ENCODE data around the gene CREB3L2.

The CREB3L2 gene

GRCh38 chr7:137873524-137873923 is 128.4 kb downstream of the CREB3L2 start:
- no peaks in the 10 kb centered on the region for H3K27me3 ChIP-seq (ENCODE audit: control insufficient read depth in 1 of 2, insufficient read depth in 1 of 2, low read length in 2 of 2)
- H3K4ac ChIP-seq (ENCODE audit: low read depth in 1 of 2, low read length in 2 of 2) = no peak overlapping the region
- H4K91ac ChIP-seq (ENCODE audit: low read length) = no peak overlapping the region
- no peak overlapping the region for H2BK12ac ChIP-seq (ENCODE audit: low read length in 2 of 2)
- no peak overlapping the region for H3K14ac ChIP-seq (ENCODE audit: low read length in 2 of 2)
- H3K4me2 ChIP-seq (ENCODE audit: low read length, poor library complexity, severe bottlenecking) = no peak overlapping the region
- H3K18ac ChIP-seq (ENCODE audit: low read depth in 1 of 2, low read length in 2 of 2) = no peak overlapping the region
- peak; percentile 68 for DNase-seq
- H2AFZ ChIP-seq (ENCODE audit: low read depth, low read length) = no peak overlapping the region
- H3K4me1 ChIP-seq (ENCODE audit: control insufficient read depth, insufficient read depth, low read depth, low read length) = peaks cover 9% of the 10 kb centered on the region
- peaks cover 24 to 52% of the 10 kb centered on the region in 2 experiments for H3K36me3 ChIP-seq (ENCODE audit: control insufficient read depth in 1 of 2, insufficient read depth in 2 of 2, low read depth in 1 of 2, low read length in 2 of 2)
- H3K4me3 ChIP-seq (ENCODE audit: insufficient read depth in 1 of 2, low read depth in 1 of 2, low read length in 2 of 2) = peak overlapping the region in 1 of 2 experiments; percentile 15
- no peak overlapping the region for H4K8ac ChIP-seq (ENCODE audit: low read length)
- no peak overlapping the region for H2BK120ac ChIP-seq (ENCODE audit: low read depth, low read length)
- H3K23ac ChIP-seq (ENCODE audit: low read length in 2 of 2) = no peak overlapping the region
- peaks cover 13% of the 10 kb centered on the region for H3K79me1 ChIP-seq (replicated peaks; ENCODE audit: low read length, poor library complexity, severe bottlenecking)
- peak overlapping the region; percentile 87 for H3K9ac ChIP-seq (ENCODE audit: low read length)
- H2BK15ac ChIP-seq (ENCODE audit: low read depth, poor library complexity, severe bottlenecking) = no peak overlapping the region
- WGBS = 89% methylated on average over 3 of the region's 3 CpGs
- H3K27ac ChIP-seq (ENCODE audit: low read length, poor library complexity, severe bottlenecking) = peak overlapping the region; percentile 76
- H2BK5ac ChIP-seq (ENCODE audit: low read depth, low read length, poor library complexity, severe bottlenecking) = no peak overlapping the region
- H3K9me3 ChIP-seq (ENCODE audit: control insufficient read depth, low read length) = no peaks in the 10 kb centered on the region
- peak overlapping the region; percentile 8 for H2AK5ac ChIP-seq (ENCODE audit: low read length, severe bottlenecking)

- WGBS = 98% methylated on average over 7 of the region's 7 CpGs
- Histone ChIP-seq H2BK5ac (ENCODE audit: low read depth, low read length, poor library complexity, severe bottlenecking) (no peak overlapping the region), H3K9ac (ENCODE audit: low read length) (no peak overlapping the region), H3K23ac (ENCODE audit: low read length in 2 of 2) (no peak overlapping the region), H3K4me1 (ENCODE audit: control insufficient read depth, insufficient read depth, low read depth, low read length) (peaks cover 7% of the 10 kb centered on the region), H3K79me1 (replicated peaks; ENCODE audit: low read length, poor library complexity, severe bottlenecking) (peaks cover 13% of the 10 kb centered on the region), H2AK5ac (ENCODE audit: low read length, severe bottlenecking) (no peak overlapping the region), H3K4ac (ENCODE audit: low read depth in 1 of 2, low read length in 2 of 2) (peak overlapping the region in 1 of 2 experiments; percentile 61), H2BK120ac (ENCODE audit: low read depth, low read length) (no peak overlapping the region), H2BK12ac (ENCODE audit: low read length in 2 of 2) (peak overlapping the region in 1 of 2 experiments; percentile 10), H3K27me3 (ENCODE audit: control insufficient read depth in 1 of 2, insufficient read depth in 1 of 2, low read length in 2 of 2) (no peaks in the 10 kb centered on the region), H3K36me3 (ENCODE audit: control insufficient read depth in 1 of 2, insufficient read depth in 2 of 2, low read depth in 1 of 2, low read length in 2 of 2) (peaks cover 17 to 53% of the 10 kb centered on the region in 2 experiments), H3K9me3 (ENCODE audit: control insufficient read depth, low read length) (no peaks in the 10 kb centered on the region), H3K4me2 (ENCODE audit: low read length, poor library complexity, severe bottlenecking) (no peak overlapping the region), H4K8ac (ENCODE audit: low read length) (no peak overlapping the region), H2AFZ (ENCODE audit: low read depth, low read length) (no peak overlapping the region), H3K4me3 (ENCODE audit: insufficient read depth in 1 of 2, low read depth in 1 of 2, low read length in 2 of 2) (no peak overlapping the region), H2BK15ac (ENCODE audit: low read depth, poor library complexity, severe bottlenecking) (no peak overlapping the region), H3K27ac (ENCODE audit: low read length, poor library complexity, severe bottlenecking) (no peak overlapping the region), H3K14ac (ENCODE audit: low read length in 2 of 2) (peak overlapping the region in 1 of 2 experiments; percentile 71), H4K91ac (ENCODE audit: low read length) (no peak overlapping the region), H3K18ac (ENCODE audit: low read depth in 1 of 2, low read length in 2 of 2) (peak overlapping the region in 1 of 2 experiments; percentile 68)
- DNase-seq = peak; percentile 34
Measured at GRCh38 chr7:137871170-137871915, 130.5 kb downstream of the CREB3L2 start.

GRCh38 chr7:137870684-137871083 is 131.2 kb downstream of the CREB3L2 start:
- no peak overlapping the region for H3K18ac ChIP-seq (ENCODE audit: low read depth in 1 of 2, low read length in 2 of 2)
- H3K27me3 ChIP-seq (ENCODE audit: control insufficient read depth in 1 of 2, insufficient read depth in 1 of 2, low read length in 2 of 2) = no peaks in the 10 kb centered on the region
- no peak overlapping the region for H2AFZ ChIP-seq (ENCODE audit: low read depth, low read length)
- H3K4ac ChIP-seq (ENCODE audit: low read depth in 1 of 2, low read length in 2 of 2) = no peak overlapping the region
- no peak overlapping the region for H2BK12ac ChIP-seq (ENCODE audit: low read length in 2 of 2)
- no peak overlapping the region for H4K8ac ChIP-seq (ENCODE audit: low read length)
- H3K79me1 ChIP-seq (replicated peaks; ENCODE audit: low read length, poor library complexity, severe bottlenecking) = peaks cover 13% of the 10 kb centered on the region
- peaks cover 17 to 54% of the 10 kb centered on the region in 2 experiments for H3K36me3 ChIP-seq (ENCODE audit: control insufficient read depth in 1 of 2, insufficient read depth in 2 of 2, low read depth in 1 of 2, low read length in 2 of 2)
- H2BK15ac ChIP-seq (ENCODE audit: low read depth, poor library complexity, severe bottlenecking) = no peak overlapping the region
- no peak overlapping the region for H3K27ac ChIP-seq (ENCODE audit: low read length, poor library complexity, severe bottlenecking)
- H4K91ac ChIP-seq (ENCODE audit: low read length) = no peak overlapping the region
- H2BK120ac ChIP-seq (ENCODE audit: low read depth, low read length) = no peak overlapping the region
- no peak overlapping the region for H2AK5ac ChIP-seq (ENCODE audit: low read length, severe bottlenecking)
- no peak overlapping the region for H2BK5ac ChIP-seq (ENCODE audit: low read depth, low read length, poor library complexity, severe bottlenecking)
- H3K9me3 ChIP-seq (ENCODE audit: control insufficient read depth, low read length) = peaks cover 2% of the 10 kb centered on the region
- H3K9ac ChIP-seq (ENCODE audit: low read length) = no peak overlapping the region
- no peak overlapping the region for H3K23ac ChIP-seq (ENCODE audit: low read length in 2 of 2)
- peak; percentile 27 for DNase-seq
- H3K4me3 ChIP-seq (ENCODE audit: insufficient read depth in 1 of 2, low read depth in 1 of 2, low read length in 2 of 2) = no peak overlapping the region
- H3K14ac ChIP-seq (ENCODE audit: low read length in 2 of 2) = no peak overlapping the region
- H3K4me1 ChIP-seq (ENCODE audit: control insufficient read depth, insufficient read depth, low read depth, low read length) = peaks cover 7% of the 10 kb centered on the region
- no peak overlapping the region for H3K4me2 ChIP-seq (ENCODE audit: low read length, poor library complexity, severe bottlenecking)

- Histone ChIP-seq H3K9me3 (ENCODE audit: control insufficient read depth, low read length) (peaks cover 5% of the 10 kb centered on the region), H2AFZ (ENCODE audit: low read depth, low read length) (no peak overlapping the region), H2AK5ac (ENCODE audit: low read length, severe bottlenecking) (no peak overlapping the region), H3K4me2 (ENCODE audit: low read length, poor library complexity, severe bottlenecking) (no peak overlapping the region), H4K8ac (ENCODE audit: low read length) (no peak overlapping the region), H3K4ac (ENCODE audit: low read depth in 1 of 2, low read length in 2 of 2) (no peak overlapping the region), H2BK5ac (ENCODE audit: low read depth, low read length, poor library complexity, severe bottlenecking) (no peak overlapping the region), H2BK120ac (ENCODE audit: low read depth, low read length) (no peak overlapping the region), H3K36me3 (ENCODE audit: control insufficient read depth in 1 of 2, insufficient read depth in 2 of 2, low read depth in 1 of 2, low read length in 2 of 2) (peaks cover 17 to 56% of the 10 kb centered on the region in 2 experiments), H3K9ac (ENCODE audit: low read length) (no peak overlapping the region), H3K4me3 (ENCODE audit: insufficient read depth in 1 of 2, low read depth in 1 of 2, low read length in 2 of 2) (no peak overlapping the region), H3K4me1 (ENCODE audit: control insufficient read depth, insufficient read depth, low read depth, low read length) (peaks cover 4% of the 10 kb centered on the region), H3K79me1 (replicated peaks; ENCODE audit: low read length, poor library complexity, severe bottlenecking) (peaks cover 11% of the 10 kb centered on the region), H3K23ac (ENCODE audit: low read length in 2 of 2) (no peak overlapping the region), H3K18ac (ENCODE audit: low read depth in 1 of 2, low read length in 2 of 2) (no peak overlapping the region), H3K14ac (ENCODE audit: low read length in 2 of 2) (no peak overlapping the region), H2BK15ac (ENCODE audit: low read depth, poor library complexity, severe bottlenecking) (no peak overlapping the region), H4K91ac (ENCODE audit: low read length) (no peak overlapping the region), H2BK12ac (ENCODE audit: low read length in 2 of 2) (no peak overlapping the region), H3K27ac (ENCODE audit: low read length, poor library complexity, severe bottlenecking) (no peak overlapping the region), H3K27me3 (ENCODE audit: control insufficient read depth in 1 of 2, insufficient read depth in 1 of 2, low read length in 2 of 2) (no peaks in the 10 kb centered on the region)
- DNase-seq = no peak
- no CpG with 5 or more reads among the region's 1 CpG for WGBS
Measured at GRCh38 chr7:137870078-137870477, 131.8 kb downstream of the CREB3L2 start.

All from mesenchymal stem cell (in vitro differentiated cells and primary cell).